ENCODE results near the gene TMEM266.
A peak's percentile ranks its signal among the peaks of the same experiment; 100 is the strongest.
"Not testable (repeated sequence)": the region's sequence is repeated elsewhere in the genome, so short reads cannot be mapped to it uniquely, and the experiment has no call there.

The TMEM266 gene

DNA sequence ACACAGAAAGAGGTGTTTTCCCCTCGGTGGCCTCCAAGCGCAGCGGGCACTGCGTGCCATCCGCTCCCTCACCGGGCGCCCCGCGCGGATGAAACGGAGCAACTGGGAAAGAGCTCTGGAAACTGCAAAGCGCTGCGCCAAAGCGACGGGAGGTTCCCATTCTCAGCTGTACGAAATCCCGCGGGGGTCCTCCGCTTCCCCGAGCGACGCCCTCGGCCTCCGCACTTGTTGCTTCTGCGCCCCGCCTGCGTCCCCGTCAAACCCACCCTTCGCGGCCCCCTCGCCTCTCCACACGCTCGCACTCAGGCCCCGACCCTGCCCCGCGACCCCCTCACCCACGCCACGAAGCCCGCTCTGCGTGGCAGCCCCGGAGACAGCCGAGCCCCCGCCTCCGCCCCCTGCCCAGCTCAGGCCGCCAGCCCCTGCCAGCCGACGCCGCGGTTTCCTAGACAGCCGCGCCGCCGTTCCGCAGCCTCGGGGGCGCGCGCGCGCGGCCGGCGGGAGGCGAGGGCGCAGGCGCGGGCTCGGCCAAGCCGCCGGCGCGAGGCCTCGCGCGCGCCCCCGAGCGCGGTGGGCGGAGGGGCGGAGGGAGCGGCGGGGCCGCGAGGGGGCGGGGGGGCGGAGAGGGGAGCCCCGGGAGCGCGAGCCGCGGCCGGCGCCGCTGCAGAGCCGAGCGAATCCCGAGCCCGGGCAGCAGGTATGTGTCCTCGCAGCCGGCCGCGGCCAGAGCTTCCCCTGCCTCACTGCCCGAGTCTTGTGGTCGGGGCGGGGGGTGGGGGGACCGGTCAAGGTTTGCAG, at the start of gene TMEM266:
Gene TMEM266 (plus strand): TSS at position 666 of the 798 bp plus-strand sequence. CDS start 74,279 bp downstream, outside the sequence.
- TF ChIP-seq ZNF274 (IDR thresholded peaks at IDR 0.05; ENCODE audit: low read depth, low read length) (no peak), YY1 (IDR thresholded peaks at IDR 0.05; ENCODE audit: insufficient read depth, insufficient read length) (no peak), SUZ12 (IDR thresholded peaks at IDR 0.05; ENCODE audit: extremely low read depth, insufficient read depth, insufficient read length) (no peak)
- Histone ChIP-seq H3K9ac (ENCODE audit: insufficient read length, low read depth) (peak within 1 kb of the TSS; percentile 74), H3K4me3 (ENCODE audit: insufficient read length, low read depth) (peak within 1 kb of the TSS; percentile 66), H3K27me3 (ENCODE audit: insufficient read depth, insufficient read length) (peaks cover 31% of the 10 kb centered on the region), H3K36me3 (ENCODE audit: insufficient read depth, insufficient read length, low read length) (no peaks in the 10 kb centered on the region), H3K9me3 (ENCODE audit: insufficient read depth, low read length) (no peaks in the 10 kb centered on the region), H3K4me1 (ENCODE audit: insufficient read depth, insufficient read length) (peaks cover 3% of the 10 kb centered on the region)
- peak; percentile 28 for DNase-seq (ENCODE audit: low read depth, low spot score)

GRCh38 chr15:76010613-76011012, 49.2 kb upstream of the TMEM266 start:
- no peak for DNase-seq (ENCODE audit: low read depth, low spot score)
- H3K9me3 ChIP-seq (ENCODE audit: insufficient read depth, low read length) = no peaks in the 10 kb centered on the region
- no peak overlapping the region for H3K4me3 ChIP-seq (ENCODE audit: insufficient read length, low read depth)
- no peak overlapping the region for H3K9ac ChIP-seq (ENCODE audit: insufficient read length, low read depth)
- TF ChIP-seq YY1 (IDR thresholded peaks at IDR 0.05; ENCODE audit: insufficient read depth, insufficient read length) (no peak), ZNF274 (IDR thresholded peaks at IDR 0.05; ENCODE audit: low read depth, low read length) (no peak), SUZ12 (IDR thresholded peaks at IDR 0.05; ENCODE audit: extremely low read depth, insufficient read depth, insufficient read length) (no peak)
- H3K27me3 ChIP-seq (ENCODE audit: insufficient read depth, insufficient read length) = no peaks in the 10 kb centered on the region
- no peaks in the 10 kb centered on the region for H3K4me1 ChIP-seq (ENCODE audit: insufficient read depth, insufficient read length)
- H3K36me3 ChIP-seq (ENCODE audit: insufficient read depth, insufficient read length, low read length) = no peaks in the 10 kb centered on the region

GRCh38 chr15:76011627-76012551, 47.9 kb upstream of the TMEM266 start, which contains the start of gene NRG4:
TSS of gene NRG4 (minus strand) at chr15:76012424. CDS start at chr15:76011230, 1,194 bp downstream.
- Histone ChIP-seq H3K9ac (ENCODE audit: insufficient read length, low read depth) (no peak within 1 kb of the TSS), H3K4me1 (ENCODE audit: insufficient read depth, insufficient read length) (no peaks in the 10 kb centered on the region), H3K36me3 (ENCODE audit: insufficient read depth, insufficient read length, low read length) (no peaks in the 10 kb centered on the region), H3K27me3 (ENCODE audit: insufficient read depth, insufficient read length) (no peaks in the 10 kb centered on the region), H3K4me3 (ENCODE audit: insufficient read length, low read depth) (no peak within 1 kb of the TSS), H3K9me3 (ENCODE audit: insufficient read depth, low read length) (no peaks in the 10 kb centered on the region)
- DNase-seq (ENCODE audit: low read depth, low spot score) = no peak
- TF ChIP-seq SUZ12 (IDR thresholded peaks at IDR 0.05; ENCODE audit: extremely low read depth, insufficient read depth, insufficient read length) (no peak), YY1 (IDR thresholded peaks at IDR 0.05; ENCODE audit: insufficient read depth, insufficient read length) (no peak), ZNF274 (IDR thresholded peaks at IDR 0.05; ENCODE audit: low read depth, low read length) (no peak)

DNA sequence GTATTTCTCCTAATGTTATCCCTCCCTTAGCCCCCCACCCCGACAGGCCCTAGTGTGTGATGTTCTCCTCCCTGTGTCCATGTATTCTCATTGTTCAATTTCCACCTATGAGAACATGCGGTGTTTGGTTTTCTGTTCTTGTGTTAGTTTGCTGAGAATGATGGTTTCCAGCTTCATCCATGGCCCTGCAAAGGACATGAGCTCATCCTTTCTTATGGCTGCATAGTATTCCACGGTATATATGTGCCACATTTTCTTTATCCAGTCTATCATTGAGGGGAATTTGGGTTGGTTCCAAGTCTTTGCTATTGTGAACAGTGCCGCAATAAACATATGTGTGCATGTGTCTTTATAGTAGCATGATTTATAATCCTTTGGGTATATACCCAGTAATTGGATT, 46.3 kb upstream of the TMEM266 start:
- H3K4me3 ChIP-seq (ENCODE audit: insufficient read length, low read depth); H3K9me3 ChIP-seq (ENCODE audit: insufficient read depth, low read length); H3K9ac ChIP-seq (ENCODE audit: insufficient read length, low read depth); H3K4me1 ChIP-seq (ENCODE audit: insufficient read depth, insufficient read length); DNase-seq (ENCODE audit: low read depth, low spot score); H3K36me3 ChIP-seq (ENCODE audit: insufficient read depth, insufficient read length, low read length); H3K27me3 ChIP-seq (ENCODE audit: insufficient read depth, insufficient read length): not testable (repeated sequence)

DNA sequence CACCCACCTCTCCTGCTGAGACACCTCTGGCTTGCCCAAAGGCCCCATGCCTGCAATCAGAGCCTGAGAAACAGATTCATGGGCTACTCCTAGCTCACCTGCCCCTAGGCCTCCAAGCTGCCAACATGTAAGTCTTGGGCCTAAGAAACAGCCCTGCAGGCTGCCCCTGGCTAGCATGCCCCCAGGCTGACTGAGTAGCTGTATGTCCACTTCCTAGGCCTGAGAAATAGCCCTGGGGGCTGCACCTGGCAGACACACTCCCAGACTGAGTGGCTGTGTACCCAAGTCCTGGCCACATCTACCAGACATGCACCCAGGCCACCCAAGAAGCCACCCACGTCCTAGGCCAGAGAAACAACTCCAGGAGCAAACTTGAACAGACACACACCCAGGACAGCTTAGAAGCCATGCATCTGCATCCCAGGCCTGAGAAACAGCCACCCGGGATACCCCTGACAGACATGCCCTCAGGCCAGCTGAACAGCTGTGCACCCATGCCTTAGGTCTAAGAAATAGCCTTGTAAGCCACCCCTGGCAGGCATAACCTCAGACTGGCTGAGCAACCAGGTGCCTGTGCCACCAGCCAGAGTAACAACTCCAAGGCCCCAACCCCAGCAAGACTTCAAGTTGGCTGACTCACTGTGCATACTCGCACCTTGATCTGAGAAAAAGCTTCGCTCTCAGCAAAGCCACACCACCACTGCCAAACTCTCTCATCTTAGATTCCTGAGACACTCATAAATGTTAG, 35.6 kb upstream of the TMEM266 start:
- Histone ChIP-seq H3K4me1 (ENCODE audit: insufficient read depth, insufficient read length) (peaks cover 5% of the 10 kb centered on the region), H3K4me3 (ENCODE audit: insufficient read length, low read depth) (no peak overlapping the region), H3K9me3 (ENCODE audit: insufficient read depth, low read length) (peaks cover 16% of the 10 kb centered on the region), H3K9ac (ENCODE audit: insufficient read length, low read depth) (no peak overlapping the region), H3K36me3 (ENCODE audit: insufficient read depth, insufficient read length, low read length) (no peaks in the 10 kb centered on the region), H3K27me3 (ENCODE audit: insufficient read depth, insufficient read length) (no peaks in the 10 kb centered on the region)
- TF ChIP-seq YY1 (IDR thresholded peaks at IDR 0.05; ENCODE audit: insufficient read depth, insufficient read length) (no peak), SUZ12 (IDR thresholded peaks at IDR 0.05; ENCODE audit: extremely low read depth, insufficient read depth, insufficient read length) (no peak), ZNF274 (IDR thresholded peaks at IDR 0.05; ENCODE audit: low read depth, low read length) (no peak)
- no peak for DNase-seq (ENCODE audit: low read depth, low spot score)

GRCh38 chr15:76032046-76032445, 27.7 kb upstream of the TMEM266 start:
- Histone ChIP-seq H3K9ac (ENCODE audit: insufficient read length, low read depth) (no peak overlapping the region), H3K27me3 (ENCODE audit: insufficient read depth, insufficient read length) (no peaks in the 10 kb centered on the region), H3K4me1 (ENCODE audit: insufficient read depth, insufficient read length) (no peaks in the 10 kb centered on the region), H3K4me3 (ENCODE audit: insufficient read length, low read depth) (no peak overlapping the region), H3K36me3 (ENCODE audit: insufficient read depth, insufficient read length, low read length) (no peaks in the 10 kb centered on the region), H3K9me3 (ENCODE audit: insufficient read depth, low read length) (no peaks in the 10 kb centered on the region; the same call in 1 of the 2 replicates)
- no peak for DNase-seq (ENCODE audit: low read depth, low spot score)
- TF ChIP-seq ZNF274 (IDR thresholded peaks at IDR 0.05; ENCODE audit: low read depth, low read length) = no peak
- no peak for TF ChIP-seq SUZ12 (IDR thresholded peaks at IDR 0.05; ENCODE audit: extremely low read depth, insufficient read depth, insufficient read length)
- TF ChIP-seq YY1 (IDR thresholded peaks at IDR 0.05; ENCODE audit: insufficient read depth, insufficient read length) = no peak
